ENCODE data around the gene NUP62.

NUP62 gene

DNA sequence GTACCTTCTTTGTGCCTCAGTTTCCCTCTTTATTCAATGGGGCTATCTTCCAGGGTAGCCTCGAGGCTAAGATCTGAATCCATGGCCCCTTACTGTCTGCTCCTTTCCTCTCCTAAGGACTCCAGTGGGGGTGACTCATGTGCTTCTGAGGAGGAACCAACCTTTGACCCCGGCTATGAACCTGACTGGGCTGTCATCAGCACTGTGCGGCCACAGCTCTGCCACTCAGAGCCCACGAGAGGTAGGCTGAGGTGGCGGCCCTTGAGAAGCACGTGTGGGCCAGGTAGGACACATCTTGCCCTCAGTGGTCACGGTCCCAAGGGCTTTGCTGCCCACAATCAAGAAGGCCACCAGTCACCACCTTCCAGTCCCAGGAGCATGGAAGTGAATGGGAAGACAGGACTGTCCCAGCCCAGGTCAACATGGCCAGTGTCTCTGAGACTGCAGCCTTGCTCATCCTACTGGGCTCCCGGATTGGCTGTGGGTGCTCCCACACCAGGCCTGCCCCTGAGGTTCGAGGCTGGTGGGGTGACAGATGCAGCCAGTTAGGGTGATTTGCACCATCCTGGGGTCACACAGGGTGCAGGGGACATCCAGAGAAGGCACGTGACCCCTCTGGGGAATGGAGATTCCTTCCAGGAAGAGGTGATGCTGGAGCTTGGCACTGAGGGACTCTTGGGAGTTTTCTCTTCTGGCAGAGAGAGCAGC lies 49.0 kb downstream of the NUP62 start:
- no peak for DNase-seq (ENCODE audit: low spot score)

GRCh38 chr19:49879243-49879963 lies 49.9 kb downstream of the NUP62 start:
- peak; percentile 32 for DNase-seq (ENCODE audit: low spot score)

DNA sequence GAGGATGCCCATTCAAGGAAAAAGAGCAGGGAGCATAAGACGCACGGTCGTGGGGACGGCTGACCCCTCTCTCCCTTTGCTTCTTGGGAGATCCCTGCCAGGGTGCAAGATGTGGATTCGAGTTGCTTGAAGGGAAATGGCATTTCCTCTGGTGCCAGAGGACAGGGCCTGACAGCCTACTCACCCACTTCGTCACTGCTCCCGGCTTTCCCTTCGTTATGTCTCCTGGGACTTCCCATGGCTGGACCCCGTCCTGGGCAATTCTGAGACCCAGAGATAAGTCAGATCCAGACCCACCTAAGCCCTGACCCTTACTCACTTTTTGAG lies 50.6 kb downstream of the NUP62 start:
- DNase-seq (ENCODE audit: low spot score) = no peak

DNA sequence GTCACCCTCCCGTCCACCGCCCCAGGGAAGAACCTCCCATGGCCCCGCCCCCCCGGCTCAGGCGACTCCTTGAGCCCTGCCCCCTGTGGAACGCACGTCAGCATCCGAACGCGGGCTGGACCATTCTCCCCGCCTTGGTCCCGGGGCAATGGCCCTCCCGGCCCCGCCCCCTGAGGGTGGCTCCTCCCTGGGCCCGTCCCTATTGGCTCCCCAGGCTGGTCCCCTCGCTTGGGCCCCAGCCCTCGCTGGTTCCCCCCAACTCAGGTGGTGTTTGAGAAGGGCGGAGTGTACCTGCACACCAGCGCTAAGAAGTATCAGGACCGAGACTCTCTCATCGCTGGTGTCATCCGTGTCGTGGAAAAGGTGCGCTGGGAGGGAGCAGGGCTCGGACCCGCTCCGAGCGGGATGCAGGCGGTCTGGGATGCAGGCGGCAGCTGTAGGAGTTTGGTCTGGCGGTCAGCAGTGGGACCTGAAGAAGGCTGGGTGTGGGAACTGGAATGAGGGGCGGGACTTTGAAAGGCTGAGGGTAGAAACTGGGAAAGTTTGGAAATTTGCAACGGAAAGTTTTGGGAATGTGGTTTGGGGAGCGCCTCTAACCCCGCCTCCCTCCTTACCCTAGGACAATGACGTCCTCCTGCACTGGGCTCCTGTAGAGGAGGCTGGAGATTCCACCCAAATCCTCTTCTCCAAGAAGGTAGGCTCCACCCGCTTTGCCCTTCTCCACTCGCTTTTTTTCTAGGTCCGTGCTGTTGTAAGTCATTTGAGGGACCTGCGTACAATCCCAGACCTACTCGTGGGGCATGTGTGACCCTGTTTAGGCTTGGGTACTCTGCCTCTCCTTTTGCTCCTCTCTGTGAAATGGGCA lies 51.2 kb downstream of the NUP62 start:
- peak; percentile 99 for DNase-seq (ENCODE audit: low spot score)

- peak; percentile 99 for DNase-seq (ENCODE audit: low spot score)
Observed at GRCh38 chr19:49877020-49877878, 52.1 kb downstream of the NUP62 start, which contains the start of the genes AKT1S1 and TBC1D17. TSS of gene AKT1S1 (minus strand) at chr19:49877355. CDS start at chr19:49873295, 4,060 bp downstream. TSS of gene TBC1D17 (plus strand) at chr19:49877702. CDS start at chr19:49877724, 22 bp downstream.

GRCh38 chr19:49876422-49877019 lies 52.8 kb downstream of the NUP62 start:
- peak; percentile 98 for DNase-seq (ENCODE audit: low spot score)

GRCh38 chr19:49875857-49876421 lies 53.4 kb downstream of the NUP62 start:
- DNase-seq (ENCODE audit: low spot score) = peak; percentile 59

- DNase-seq (ENCODE audit: low spot score) = no peak
Observed at GRCh38 chr19:49875177-49875576, 54.1 kb downstream of the NUP62 start.

GRCh38 chr19:49874503-49875157 lies 54.7 kb downstream of the NUP62 start:
- no peak for DNase-seq (ENCODE audit: low spot score)

GRCh38 chr19:49873834-49874233 lies 55.5 kb downstream of the NUP62 start:
- DNase-seq (ENCODE audit: low spot score) = no peak

GRCh38 chr19:49873129-49873521 lies 56.2 kb downstream of the NUP62 start:
- DNase-seq (ENCODE audit: low spot score) = no peak

GRCh38 chr19:49872245-49873128 lies 56.8 kb downstream of the NUP62 start:
- DNase-seq (ENCODE audit: low spot score) = no peak

- DNase-seq (ENCODE audit: low spot score) = no peak
Observed at GRCh38 chr19:49871349-49871985, 57.8 kb downstream of the NUP62 start.

GRCh38 chr19:49870309-49870901 lies 58.9 kb downstream of the NUP62 start:
- DNase-seq (ENCODE audit: low spot score) = no peak

- DNase-seq (ENCODE audit: low spot score) = peak; percentile 99
Observed at GRCh38 chr19:49869484-49870308, 59.6 kb downstream of the NUP62 start.

DNA sequence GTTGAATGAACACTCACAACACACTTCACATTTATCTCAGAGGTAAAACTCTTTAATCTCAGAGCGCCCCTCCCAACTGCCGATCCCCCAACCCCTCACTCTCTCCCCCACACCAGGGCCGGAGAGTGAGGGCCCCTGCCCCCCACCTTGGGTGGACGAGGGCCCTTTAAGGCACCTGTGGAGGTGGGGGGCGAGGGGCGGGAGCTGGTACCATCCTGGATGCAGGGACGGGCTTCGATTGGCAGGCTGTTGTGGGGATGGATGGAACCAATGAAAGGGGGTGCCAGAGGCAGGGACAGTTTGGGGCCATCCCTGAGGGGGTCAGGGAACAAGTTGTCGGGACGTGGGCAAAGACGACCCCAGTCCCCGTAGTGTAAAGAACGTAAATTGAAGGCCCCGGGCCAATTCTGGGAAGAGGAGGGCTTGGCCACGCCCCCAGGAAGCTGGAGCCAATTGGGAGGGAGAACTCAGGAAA lies 60.3 kb downstream of the NUP62 start:
- no peak for DNase-seq (ENCODE audit: low spot score)
